Upper lobe of left lung (tissue), 4 donors: Measurements from ENCODE around the gene CRYBG1.

Experiments used
- POLR2A ChIP-seq, 4 donors: fragments of 450-650 bp; IDR thresholded peaks; one replicate each; pipeline ENCODE4 v1.5.1; 2016 to 2017; ENCODE audit warnings: antibody characterized with exemption in 4 of 4, mild to moderate bottlenecking in 2 of 4
- POLR2AphosphoS5 ChIP-seq, 2 donors: sonication (generic); formaldehyde crosslinking; IDR thresholded peaks; one replicate each; pipeline ENCODE4 v1.5.1; 2017; ENCODE audit warnings: antibody characterized with exemption in 2 of 2
- TF ChIP-seq, protein P1 (sequence below), 6 experiments: fragments of 450-650 bp in 4 of 6; fragments of 200-600 bp in 2 of 6; sonication (generic) in 2 of 6; IDR thresholded peaks; one replicate each; pipeline ENCODE4 v1.5.1; 2016 to 2019; ENCODE audit warnings: antibody characterized with exemption in 6 of 6

DNA sequence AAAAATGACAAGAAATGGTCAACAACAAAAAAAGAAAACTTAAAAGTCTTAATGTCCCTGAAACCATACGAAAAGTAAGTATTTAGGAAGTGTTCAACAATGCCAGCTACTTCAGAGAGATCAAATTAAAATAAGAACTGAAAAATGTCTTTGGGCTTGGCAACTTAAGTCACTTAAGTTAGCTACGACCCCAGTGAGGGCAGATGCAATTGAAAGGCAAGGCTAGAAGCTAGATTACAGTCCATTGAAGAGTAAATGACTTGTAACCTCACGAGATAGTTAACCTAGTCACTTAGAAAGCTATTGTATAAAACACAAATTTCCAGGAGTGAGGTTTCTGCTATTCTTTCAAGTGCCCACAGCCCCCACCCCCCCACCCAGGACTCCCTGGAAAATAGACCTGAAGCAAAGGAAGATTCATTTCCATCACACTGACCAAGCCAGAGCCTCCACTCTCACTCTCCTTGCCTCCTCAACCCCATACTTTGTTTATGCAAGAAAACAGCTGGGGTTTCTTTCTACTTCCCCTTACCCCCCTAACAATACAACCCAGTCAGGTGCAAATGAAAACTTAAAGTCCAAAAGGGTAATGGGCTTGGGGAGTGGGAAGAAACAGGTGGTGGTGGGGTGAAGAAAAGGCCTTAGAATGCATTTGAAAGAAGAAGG, 254.2 kb downstream of the CRYBG1 start:
- TF ChIP-seq POLR2A (IDR thresholded peaks at IDR 0.05): no peak
- TF ChIP-seq, protein P1, sequence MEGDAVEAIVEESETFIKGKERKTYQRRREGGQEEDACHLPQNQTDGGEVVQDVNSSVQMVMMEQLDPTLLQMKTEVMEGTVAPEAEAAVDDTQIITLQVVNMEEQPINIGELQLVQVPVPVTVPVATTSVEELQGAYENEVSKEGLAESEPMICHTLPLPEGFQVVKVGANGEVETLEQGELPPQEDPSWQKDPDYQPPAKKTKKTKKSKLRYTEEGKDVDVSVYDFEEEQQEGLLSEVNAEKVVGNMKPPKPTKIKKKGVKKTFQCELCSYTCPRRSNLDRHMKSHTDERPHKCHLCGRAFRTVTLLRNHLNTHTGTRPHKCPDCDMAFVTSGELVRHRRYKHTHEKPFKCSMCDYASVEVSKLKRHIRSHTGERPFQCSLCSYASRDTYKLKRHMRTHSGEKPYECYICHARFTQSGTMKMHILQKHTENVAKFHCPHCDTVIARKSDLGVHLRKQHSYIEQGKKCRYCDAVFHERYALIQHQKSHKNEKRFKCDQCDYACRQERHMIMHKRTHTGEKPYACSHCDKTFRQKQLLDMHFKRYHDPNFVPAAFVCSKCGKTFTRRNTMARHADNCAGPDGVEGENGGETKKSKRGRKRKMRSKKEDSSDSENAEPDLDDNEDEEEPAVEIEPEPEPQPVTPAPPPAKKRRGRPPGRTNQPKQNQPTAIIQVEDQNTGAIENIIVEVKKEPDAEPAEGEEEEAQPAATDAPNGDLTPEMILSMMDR (IDR thresholded peaks at IDR 0.05): no peak
- no peak for TF ChIP-seq POLR2AphosphoS5 (IDR thresholded peaks at IDR 0.05)
